Measurements from ENCODE around the gene GAS2L1.
"Not testable (repeated sequence)": the region's sequence is repeated elsewhere in the genome, so short reads cannot be mapped to it uniquely, and the experiment has no call there.

Gene GAS2L1

DNA sequence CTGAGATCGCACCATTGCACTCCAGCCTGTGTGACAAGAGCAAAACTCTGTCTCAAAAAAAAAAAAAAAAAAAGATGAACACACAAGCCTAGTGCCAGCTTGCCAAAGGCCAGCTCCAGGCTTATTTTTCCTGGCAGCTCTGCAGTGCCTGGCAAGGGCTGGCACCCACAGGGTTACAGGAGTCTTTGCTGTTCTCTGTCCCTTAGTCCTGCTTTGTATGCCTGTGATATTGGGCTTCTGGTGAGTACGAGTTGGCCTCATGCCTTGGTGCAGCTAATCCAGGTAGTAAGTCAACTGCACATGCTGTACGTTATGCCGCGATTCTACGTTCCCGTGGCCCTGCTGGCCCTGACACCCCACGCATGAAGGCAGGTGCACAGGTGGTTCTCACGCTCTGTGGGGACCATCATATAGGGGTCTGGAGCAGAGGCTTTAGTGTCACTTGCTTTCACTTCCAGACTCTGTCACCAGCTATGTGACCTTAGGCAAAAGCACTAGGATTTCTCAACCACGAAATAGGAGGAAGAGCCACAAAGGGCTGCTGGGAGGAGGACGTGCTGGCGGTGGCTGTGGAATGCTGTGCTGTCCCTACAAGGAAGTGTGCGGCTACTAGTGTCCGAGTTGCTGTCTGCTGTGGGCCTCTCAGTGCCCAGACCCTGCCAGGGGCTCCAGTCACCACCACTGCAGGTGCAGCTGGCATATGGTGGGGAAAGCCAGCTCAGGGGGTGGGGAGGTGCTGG is 30.5 kb downstream of the GAS2L1 start:
- in situ Hi-C loops (cut with MboI; ENCODE audit: low pct_unique_long_range_greater_than_20kb, low sequenced_read_pairs): no loop called here
- DNase-seq: no peak

DNA sequence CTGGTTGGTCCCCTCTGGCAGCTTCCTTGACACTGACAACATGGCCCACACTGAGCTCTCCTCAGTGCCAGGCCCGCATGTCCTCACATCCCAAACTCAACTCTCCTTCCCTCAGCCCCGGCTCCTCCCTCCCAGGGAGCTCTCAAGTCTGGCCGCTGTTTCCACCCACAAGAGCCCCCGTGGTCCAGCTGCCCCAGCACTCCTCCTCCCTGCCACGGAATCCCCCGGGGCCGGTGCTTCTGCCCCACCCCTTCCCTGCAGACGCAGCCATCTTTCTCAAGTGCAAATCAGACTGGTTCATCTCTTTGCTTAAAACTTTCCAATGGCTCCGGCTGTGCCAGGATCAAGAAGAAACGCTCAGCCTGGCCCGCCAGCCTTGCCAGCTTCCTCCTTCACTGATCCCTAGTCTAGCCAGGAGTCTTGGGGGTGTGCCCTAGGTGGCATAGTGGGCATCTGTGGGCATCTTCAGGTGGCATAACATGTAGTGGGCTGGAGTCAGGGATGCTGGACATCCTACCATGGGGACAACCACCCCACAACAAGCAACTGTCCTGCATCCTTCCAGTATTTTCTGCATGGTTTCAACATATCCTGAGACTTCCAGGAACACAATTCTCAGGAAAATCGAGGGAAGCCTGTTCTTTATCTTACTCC is 31.3 kb downstream of the GAS2L1 start:
- DNase-seq: no peak
- in situ Hi-C loops (cut with MboI; ENCODE audit: low pct_unique_long_range_greater_than_20kb, low sequenced_read_pairs): no loop called here

DNA sequence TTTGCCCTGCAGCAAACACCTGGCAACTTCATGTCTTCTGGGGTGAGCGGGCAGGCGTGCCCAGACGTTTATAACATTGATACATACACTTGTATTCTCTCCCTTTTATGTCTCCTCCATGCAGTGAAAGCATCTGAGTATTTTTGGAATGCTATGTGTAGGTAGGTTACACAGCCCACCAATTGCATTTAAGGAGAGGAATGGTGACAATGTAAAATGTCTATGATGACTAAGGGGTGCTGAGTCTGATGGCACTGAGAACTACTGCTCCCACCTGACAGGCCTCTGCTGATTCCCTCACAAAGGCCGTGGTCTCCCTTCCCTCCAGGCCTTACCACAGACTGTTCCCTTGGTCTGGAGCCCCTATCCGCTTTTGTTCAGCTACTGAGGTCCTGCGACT is 31.9 kb downstream of the GAS2L1 start:
- in situ Hi-C loops (cut with MboI; ENCODE audit: low pct_unique_long_range_greater_than_20kb, low sequenced_read_pairs): no loop called here
- no peak for DNase-seq

DNA sequence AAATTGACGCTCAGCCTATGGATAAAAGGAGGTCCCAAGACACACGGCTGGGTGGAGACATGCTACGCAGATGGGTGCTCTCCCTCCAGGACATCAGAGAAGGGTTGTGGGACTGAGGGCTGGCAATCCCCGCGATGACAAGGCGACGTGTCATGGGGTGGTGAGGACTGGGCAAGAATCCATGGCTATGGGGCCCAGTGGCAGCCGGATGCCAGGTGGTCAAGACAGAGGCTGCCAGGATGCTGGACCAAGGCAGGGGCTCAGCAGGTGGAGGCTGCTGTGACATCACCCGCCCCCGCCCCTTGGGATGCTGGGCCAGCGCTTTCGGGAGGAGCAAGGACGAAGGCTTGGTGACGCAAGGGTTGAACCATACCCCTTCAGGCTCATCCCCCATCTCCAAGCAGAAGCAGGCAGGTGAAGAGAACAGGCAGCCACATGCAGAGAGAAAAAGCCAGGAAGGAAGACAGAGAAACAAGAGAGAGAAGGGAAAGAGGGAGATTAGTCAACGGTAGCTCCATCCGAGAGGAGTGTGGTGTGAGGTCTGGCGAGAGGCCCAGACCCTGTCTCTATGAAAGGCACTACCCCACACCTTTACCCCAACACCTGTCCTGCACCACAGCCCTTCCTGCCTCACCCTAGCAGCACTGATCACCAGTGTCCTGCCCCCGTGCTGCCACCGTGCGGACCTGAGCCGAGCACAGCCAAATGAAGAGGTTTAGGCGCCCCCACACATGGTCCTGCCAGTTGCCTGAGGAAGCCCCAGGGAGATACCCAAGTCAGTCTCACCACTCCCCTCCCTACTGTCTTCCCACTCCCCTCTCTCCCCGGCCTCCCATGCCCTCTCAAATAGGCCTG is 33.2 kb downstream of the GAS2L1 start:
- no peak for DNase-seq
- in situ Hi-C loops (cut with MboI; ENCODE audit: low pct_unique_long_range_greater_than_20kb, low sequenced_read_pairs): no loop called here

DNA sequence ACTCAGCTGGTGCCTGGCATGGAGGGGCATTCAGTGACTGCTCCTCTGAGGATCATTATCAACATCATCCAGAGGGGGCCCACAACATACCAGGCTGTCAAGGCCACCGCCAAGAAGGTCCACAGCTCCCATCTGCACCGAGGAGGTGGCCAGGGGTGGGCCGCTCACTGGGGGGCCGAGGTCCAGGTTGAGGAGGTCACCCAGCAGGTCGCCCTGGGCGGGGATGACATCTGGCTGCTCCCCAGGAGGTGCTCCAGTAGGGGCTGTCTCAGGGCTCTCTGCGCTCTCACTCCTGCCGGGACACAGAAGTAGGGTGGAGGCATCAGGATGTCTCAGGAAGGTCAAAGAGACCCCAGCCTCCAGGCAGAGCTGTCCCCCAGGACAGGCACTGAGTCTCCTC is 34.1 kb downstream of the GAS2L1 start:
- in situ Hi-C loops (cut with MboI; ENCODE audit: low pct_unique_long_range_greater_than_20kb, low sequenced_read_pairs): no loop called here
- DNase-seq: no peak

DNA sequence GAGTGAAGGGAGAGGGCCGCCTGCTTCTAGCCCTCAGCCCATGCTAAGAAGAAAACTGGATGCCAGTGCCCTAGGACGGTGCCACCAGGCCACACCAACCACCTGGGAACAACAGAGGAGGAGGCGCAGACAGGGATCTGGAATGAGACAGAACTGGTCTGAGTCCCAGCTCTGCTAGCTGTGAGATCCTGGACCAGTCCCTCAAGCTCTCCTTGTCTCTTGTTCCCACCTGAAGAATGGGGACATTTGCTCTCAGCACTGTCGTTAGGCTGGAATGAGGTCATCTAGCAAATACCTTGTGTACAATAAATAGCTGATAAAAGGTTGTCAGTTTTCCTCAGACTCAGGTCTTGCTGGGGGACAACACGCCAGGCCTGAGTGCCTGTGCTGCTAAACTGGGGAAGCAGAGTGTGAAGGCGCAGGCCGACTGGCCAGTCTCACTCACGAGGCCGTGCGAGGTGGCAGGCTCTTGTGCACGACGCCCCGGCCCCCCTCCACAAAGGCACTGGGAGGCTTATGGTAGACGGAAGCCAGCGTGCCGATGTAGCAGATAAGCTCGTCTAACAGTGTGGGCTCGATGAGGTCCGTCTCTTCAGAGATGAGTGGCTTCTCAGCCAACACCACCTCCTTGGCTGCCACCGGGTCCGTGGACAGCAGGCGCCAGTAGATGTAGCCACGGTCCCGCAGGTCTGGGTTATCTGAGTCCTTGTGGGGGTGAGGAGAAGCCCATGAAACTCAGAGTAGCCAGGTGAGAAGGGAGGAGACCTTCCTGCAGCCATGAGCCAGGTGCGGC is 34.8 kb downstream of the GAS2L1 start:
- DNase-seq: no peak
- in situ Hi-C loops (cut with MboI; ENCODE audit: low pct_unique_long_range_greater_than_20kb, low sequenced_read_pairs): no loop called here

DNA sequence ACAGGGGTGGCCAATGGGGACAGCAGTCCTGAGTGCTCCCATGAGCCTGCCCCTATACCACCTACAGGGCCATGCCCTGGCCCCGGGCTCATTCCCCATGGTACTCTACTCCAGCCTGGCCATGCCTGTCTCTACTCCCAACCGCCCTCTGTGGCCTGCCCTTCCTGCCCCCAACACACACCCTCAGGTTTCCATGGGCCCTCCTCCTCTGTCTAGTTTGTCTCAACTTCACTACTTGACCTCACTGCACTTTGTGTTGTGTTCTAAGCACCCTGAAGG is 35.3 kb downstream of the GAS2L1 start:
- no peak for DNase-seq
- in situ Hi-C loops (cut with MboI; ENCODE audit: low pct_unique_long_range_greater_than_20kb, low sequenced_read_pairs): no loop called here

DNA sequence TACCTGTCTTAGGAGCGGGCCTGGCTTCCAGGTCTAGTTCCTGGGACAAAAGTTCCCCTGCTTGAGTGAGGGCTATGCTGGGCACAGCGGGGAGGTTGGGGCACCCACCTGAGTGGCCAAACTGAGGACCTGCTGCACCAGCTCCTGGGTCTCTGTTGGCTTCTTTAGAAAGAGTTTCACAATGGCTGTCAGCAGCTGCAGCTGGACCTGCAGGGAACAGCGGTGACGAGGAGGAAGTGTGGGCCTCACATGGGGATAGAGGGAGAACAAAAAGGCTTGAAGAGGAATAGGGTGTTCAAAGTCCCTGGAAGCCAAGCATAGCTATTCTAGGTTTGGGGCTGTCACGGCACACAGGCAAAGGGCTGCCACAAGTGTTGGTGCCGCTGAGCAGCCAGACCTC is 35.7 kb downstream of the GAS2L1 start:
- in situ Hi-C loops (cut with MboI; ENCODE audit: low pct_unique_long_range_greater_than_20kb, low sequenced_read_pairs): no loop called here
- no peak for DNase-seq

DNA sequence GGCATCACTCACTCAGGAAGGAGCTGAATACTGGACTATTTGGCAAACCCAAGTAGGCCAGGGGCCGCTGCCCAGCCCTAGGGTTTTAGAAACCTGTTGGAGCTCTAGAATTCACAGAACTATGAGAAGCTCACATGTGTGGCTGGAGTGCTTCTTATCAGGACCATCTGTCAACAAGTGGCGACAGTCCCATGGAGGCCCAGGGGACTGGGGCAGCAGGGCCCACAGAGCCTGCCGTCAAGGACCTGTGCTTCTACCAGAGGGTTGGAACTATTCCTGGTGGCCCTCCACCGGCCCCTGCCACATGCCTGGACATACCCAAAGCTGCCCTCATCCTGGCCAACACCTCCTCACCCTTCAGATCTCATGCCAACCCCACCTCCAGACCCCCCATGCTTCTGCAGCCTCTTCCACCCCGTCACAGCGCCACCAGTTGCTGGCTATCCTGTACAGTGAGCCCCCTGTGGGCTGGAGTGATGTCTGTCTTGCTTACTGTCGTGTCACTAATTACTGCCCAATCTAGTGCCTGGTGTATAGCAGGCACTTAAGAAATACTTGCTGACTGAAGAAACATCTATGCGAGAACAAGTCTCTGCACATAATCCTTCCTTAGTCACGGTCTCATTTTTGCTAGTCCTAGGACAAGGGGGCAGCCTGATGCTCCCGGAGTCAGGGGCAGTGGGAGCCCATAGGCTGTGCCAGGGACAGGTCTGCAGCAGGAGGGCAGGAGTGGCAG is 36.3 kb downstream of the GAS2L1 start:
- no peak for DNase-seq
- in situ Hi-C loops (cut with MboI; ENCODE audit: low pct_unique_long_range_greater_than_20kb, low sequenced_read_pairs): no loop called here

DNA sequence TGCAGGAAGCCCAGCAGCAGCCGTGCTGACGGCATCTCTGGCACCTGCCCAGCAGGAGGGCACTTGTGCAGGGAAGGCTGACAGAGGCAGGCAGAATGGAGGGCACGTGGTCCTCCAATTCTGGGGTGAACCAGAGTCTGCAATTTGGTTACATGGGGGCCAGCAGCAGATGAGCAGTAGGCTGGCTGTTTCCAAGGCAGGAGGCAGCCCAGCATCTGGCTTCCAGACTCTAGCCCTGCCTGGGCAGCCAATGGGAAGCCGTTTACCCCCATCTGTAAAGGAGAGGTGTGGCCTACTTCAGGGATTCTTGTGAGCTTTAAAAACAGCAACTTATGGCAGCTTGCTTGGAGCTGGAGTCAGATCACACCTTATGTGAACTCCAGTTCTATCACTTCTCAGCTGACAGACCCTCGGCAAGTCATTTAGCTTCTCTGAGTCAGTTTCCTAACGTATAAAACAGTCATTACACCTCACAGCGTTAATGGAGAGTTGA is 36.9 kb downstream of the GAS2L1 start:
- DNase-seq: no peak
- in situ Hi-C loops (cut with MboI; ENCODE audit: low pct_unique_long_range_greater_than_20kb, low sequenced_read_pairs): no loop called here

DNA sequence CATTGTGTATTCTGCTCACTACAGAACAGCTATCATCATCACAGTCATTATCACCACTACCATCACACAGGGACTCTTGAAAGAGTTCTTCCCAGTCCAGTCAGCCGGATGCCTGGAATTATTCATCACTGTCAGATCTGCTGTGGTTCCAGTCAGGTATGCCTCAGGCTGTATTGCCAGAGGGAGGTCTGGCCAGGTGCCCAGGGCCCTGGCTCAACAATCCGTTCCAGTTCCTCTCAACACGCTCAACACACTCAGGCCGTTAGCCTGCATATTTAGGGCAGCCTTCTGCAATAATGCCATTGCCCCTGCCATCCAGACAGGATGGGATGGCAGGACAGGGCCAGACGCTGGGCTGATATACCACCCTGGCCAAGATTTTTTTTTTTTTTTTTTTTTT is 37.7 kb downstream of the GAS2L1 start:
- no peak for DNase-seq
- in situ Hi-C loops (cut with MboI; ENCODE audit: low pct_unique_long_range_greater_than_20kb, low sequenced_read_pairs): no loop called here

DNA sequence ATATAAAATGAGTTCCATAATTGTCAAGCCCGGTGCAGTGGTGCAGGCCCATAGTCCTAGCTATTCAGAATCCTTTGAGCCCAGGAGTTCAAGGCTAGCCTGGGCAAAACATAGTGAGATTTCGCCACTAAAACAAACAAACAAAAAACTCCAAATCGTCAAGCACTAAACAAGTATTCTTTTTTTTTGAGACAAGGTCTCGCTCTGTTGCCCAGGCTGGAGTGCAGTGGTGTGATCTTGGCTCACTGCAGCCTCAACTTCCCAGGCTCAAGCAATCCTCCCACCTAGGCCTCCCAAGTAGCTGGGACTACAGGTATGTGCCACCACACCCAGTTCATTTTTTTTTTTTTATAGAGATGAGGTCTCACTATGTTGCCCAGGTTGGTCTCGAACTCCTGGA is 38.4 kb downstream of the GAS2L1 start:
- DNase-seq; in situ Hi-C loops (cut with MboI; ENCODE audit: low pct_unique_long_range_greater_than_20kb, low sequenced_read_pairs): not testable (repeated sequence)

DNA sequence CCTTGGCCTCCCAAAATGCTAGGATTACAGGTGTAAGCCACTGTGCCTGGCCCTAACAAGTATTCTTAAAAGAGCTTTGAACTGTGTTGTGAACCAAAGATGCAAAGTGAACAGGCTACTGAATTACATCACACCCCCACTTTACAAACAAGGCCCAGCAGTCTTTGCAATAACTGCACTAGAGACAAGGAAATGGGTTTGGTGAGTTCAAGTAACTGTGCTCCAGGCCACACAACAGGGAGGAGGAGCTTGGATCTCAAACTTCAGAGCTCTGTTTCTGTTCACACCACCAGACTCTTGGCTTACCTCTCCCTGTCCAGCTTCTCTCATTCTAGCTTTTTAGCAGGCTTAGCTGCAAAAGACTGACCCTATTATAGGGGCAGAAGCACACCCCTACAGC is 39.5 kb downstream of the GAS2L1 start:
- in situ Hi-C loops (cut with MboI; ENCODE audit: low pct_unique_long_range_greater_than_20kb, low sequenced_read_pairs): no loop called here
- no peak for DNase-seq

DNA sequence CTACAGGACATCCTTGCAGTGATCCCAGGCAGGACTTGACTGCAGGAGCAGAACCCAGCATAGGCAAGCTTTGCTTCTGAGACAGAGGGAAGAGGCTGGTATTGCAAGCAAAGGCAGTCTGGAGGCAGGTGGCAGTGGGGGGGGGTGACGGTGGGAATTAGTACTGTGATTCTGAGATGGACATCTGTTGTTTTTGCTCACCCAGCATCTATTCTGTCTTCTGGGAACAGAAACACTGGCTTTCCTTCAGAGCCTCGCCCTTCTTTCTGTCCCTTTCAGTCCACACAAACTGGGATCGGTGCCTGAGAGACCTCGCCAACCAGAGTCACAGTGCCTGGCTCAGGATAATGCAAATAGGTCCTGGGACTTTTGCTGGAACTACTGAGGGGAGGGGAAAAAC is 40.2 kb downstream of the GAS2L1 start:
- no peak for DNase-seq
- in situ Hi-C loops (cut with MboI; ENCODE audit: low pct_unique_long_range_greater_than_20kb, low sequenced_read_pairs): no loop called here

DNA sequence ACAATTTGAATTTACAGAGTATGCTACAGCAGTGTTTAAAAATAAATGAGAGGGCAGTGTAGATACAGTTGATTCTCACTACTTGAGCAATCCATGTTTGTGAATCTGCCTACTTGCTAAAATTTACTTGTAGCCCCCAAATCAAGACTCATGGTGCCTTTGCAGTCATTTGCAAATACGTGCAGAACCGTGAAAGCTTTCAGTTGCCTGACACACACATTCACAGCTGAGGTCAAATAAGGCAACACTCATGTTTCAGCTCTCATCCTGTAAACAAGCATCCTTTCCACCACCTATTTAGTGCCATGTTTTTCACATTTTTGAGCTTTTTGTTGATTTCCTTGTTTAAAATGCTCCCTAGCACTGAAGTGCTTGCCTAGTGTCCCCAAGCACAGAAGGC is 41.6 kb downstream of the GAS2L1 start:
- DNase-seq: no peak
- in situ Hi-C loops (cut with MboI; ENCODE audit: low pct_unique_long_range_greater_than_20kb, low sequenced_read_pairs): no loop called here

DNA sequence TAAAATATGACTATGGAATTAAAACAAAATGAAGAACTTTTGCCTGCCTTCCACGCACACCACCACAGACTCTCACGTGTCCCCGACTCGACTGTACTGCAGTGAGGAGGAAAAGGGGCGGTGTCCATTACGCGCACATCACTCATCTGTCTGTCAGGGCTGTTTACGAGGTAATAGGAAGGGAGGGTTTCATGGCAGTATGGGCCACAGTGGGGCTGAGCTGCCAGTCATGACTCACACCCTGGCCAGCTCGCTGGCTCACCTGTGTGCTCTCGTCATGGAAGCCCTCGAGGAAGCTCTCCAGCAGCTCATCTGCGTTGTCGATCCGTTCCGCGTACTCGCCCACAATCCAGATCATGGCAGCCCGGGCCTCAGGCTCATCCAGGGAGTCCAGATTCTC is 42.5 kb downstream of the GAS2L1 start:
- in situ Hi-C loops (cut with MboI; ENCODE audit: low pct_unique_long_range_greater_than_20kb, low sequenced_read_pairs): no loop called here
- DNase-seq: no peak

DNA sequence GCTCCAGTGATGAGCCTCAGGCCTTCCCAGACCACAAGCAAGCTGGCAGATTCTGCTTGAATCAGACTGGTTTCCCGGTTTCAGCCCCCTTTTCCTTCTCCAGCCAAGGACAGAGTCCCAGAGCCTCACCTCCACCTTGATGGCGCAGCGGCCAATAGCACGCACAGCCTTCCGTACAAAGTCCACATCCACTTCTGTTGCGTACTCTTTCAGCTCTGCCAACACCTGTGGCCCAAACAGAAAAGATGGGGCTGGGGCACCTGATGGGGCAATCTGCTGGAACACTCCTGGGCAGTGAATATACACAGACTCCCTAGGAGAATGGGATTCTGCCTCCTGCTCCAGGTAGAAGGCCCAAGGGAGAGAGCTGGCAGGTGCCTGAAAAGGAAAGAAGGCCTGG is 44.6 kb downstream of the GAS2L1 start:
- no peak for DNase-seq
- in situ Hi-C loops (cut with MboI; ENCODE audit: low pct_unique_long_range_greater_than_20kb, low sequenced_read_pairs): no loop called here

DNA sequence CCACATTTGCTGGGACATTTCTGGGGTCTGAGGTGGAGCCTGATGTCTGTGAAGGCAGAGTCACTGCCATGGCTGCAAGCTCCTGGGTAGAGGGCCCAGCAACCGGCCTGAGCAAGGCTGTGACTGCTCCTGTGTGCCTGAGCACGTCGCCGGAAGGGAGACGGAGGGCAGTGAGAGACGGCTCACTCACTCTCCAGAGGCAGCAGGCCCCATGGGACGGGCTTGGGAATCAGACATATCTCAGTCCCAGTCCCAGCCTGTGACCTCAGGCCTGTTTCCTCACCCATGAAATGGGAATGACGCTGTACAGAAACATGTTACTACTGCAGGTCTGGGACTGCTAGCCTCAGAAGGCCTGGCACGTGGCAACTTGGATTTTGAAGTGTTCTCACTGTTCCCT is 45.4 kb downstream of the GAS2L1 start:
- in situ Hi-C loops (cut with MboI; ENCODE audit: low pct_unique_long_range_greater_than_20kb, low sequenced_read_pairs): no loop called here
- DNase-seq: no peak

DNA sequence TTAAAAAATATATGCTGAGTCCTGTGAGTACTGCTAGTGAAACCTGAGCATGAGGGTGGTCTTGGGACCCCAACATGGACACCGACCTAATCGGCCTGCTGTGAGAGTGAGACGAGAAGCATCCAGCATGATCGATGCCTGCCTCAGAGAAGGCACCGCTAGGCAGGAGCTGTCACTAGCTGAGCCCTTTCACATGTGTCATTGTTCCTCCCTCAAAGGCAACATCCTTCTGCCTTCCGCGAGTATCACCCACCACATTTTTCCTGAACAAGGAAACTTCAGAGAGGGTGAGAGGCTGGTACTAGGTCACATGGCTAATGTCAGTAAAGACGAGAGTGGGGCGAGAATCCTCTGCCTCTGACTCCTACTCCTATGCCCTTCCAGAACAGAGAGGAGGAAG is 46.3 kb downstream of the GAS2L1 start:
- in situ Hi-C loops (cut with MboI; ENCODE audit: low pct_unique_long_range_greater_than_20kb, low sequenced_read_pairs): no loop called here
- no peak for DNase-seq
